Transverse colon (tissue), 4 donors: Measurements from ENCODE around the gene CRYZL1.

Experiments used
- POLR2AphosphoS5 ChIP-seq, 3 donors: sonication (generic); formaldehyde crosslinking; IDR thresholded peaks; one replicate each; pipeline ENCODE4 v1.6.1; 2016; ENCODE audit warnings: antibody characterized with exemption in 3 of 3
- TF ChIP-seq, protein P1 (sequence below), 5 experiments: fragments of 200-600 bp in 3 of 5; fragments of 450-650 bp in 2 of 5; sonication (generic) in 3 of 5; IDR thresholded peaks; 1 replicate in 2 of 5; 2 replicates in 3 of 5; pipeline ENCODE4 v1.5.1; 2016 to 2017; ENCODE audit warnings: antibody characterized with exemption in 5 of 5, inconsistent platforms in 3 of 5, mild to moderate bottlenecking in 2 of 5, moderate library complexity in 1 of 5

DNA sequence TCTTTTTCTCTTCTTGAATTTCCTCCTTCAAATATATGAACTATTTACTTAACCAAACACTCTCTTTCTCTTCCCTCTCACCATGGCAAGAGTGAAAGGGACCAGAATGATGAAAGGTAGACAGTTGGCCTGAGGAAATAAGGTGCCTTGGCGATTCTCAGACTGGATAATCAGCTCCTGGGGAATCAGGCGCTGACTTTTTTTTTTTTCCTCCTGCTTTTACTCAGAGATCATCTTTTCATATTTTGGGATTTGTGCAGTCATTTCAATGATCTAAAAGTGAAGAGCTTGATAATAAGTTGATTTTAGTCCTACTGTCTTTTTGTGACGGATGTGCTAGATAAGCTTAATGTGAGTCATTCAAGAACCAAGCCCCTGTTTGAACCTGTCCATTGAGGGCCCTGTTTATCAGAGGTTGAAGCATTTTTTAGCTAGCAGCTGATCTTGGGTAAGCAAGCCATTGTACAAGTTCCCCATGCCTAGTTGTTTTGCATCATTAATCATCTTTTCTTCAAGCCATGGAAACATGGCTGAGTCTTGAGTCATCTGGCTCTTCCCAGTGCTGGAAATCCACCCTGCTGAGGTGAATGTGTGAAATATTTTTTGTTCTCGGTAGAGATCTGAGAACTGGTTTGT lies 41.6 kb upstream of the CRYZL1 start:
- TF ChIP-seq, protein P1, sequence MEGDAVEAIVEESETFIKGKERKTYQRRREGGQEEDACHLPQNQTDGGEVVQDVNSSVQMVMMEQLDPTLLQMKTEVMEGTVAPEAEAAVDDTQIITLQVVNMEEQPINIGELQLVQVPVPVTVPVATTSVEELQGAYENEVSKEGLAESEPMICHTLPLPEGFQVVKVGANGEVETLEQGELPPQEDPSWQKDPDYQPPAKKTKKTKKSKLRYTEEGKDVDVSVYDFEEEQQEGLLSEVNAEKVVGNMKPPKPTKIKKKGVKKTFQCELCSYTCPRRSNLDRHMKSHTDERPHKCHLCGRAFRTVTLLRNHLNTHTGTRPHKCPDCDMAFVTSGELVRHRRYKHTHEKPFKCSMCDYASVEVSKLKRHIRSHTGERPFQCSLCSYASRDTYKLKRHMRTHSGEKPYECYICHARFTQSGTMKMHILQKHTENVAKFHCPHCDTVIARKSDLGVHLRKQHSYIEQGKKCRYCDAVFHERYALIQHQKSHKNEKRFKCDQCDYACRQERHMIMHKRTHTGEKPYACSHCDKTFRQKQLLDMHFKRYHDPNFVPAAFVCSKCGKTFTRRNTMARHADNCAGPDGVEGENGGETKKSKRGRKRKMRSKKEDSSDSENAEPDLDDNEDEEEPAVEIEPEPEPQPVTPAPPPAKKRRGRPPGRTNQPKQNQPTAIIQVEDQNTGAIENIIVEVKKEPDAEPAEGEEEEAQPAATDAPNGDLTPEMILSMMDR (IDR thresholded peaks at IDR 0.05) = no peak
- no peak for TF ChIP-seq POLR2AphosphoS5 (IDR thresholded peaks at IDR 0.05)
